Mucosa of descending colon (tissue), 3 donors: ENCODE measurements around the gene VSIR. TPM values are rescaled to one million over a fixed set of nuclear protein-coding genes. Genes with fewer than 3 reads are reported as not detected.

Experiments
- ATAC-seq: fragments of 200-7000 bp; cut with Tn5 transposase; one replicate; pipeline ENCODE4 v1.9.1; 2020; ENCODE audit warnings: mild to moderate bottlenecking, moderate library complexity
- DNase-seq, 3 donors: peaks; one replicate each; pipeline ENCODE4 v3.0.0-alpha.2; 2020
- H3K36me3 ChIP-seq: fragments of 200-600 bp; one replicate; pipeline ENCODE4 v1.8.0; 2021; ENCODE audit warnings: low read depth, mild to moderate bottlenecking
- H3K4me1 ChIP-seq: fragments of 200-600 bp; one replicate; pipeline ENCODE4 v1.8.0; 2021; ENCODE audit warnings: low read depth, mild to moderate bottlenecking
- H3K4me3 ChIP-seq: fragments of 200-600 bp; one replicate; pipeline ENCODE4 v1.8.0; 2021; ENCODE audit warnings: mild to moderate bottlenecking
- H3K9me3 ChIP-seq: fragments of 200-600 bp; one replicate; pipeline ENCODE4 v1.8.0; 2021; ENCODE audit warnings: mild to moderate bottlenecking
- intact Hi-C, 2 donors: fragments of 100-400 bp; cut with DNase I in 1 of 2; cut with micrococcal nuclease in 1 of 2; formaldehyde crosslinking; loops; one replicate each; pipeline versions ENCODE4 v1.11.0 to v1.11.1; 2022; cut with DNase I, micrococcal nuclease
- total RNA-seq, 3 donors: library from RNA; stranded (reverse); fragmentation: NEBNext Ultra II Directional in 2 of 3; extraction: Animal tissue kit (Norgen Biotek cat#: 25700) in 2 of 3; gene quantifications; one replicate each; pipeline versions ENCODE4 v1.2.1 to v1.2.4, GENCODE V29; 2021 to 2023
- TF ChIP-seq, protein P1 (sequence below): fragments of 200-600 bp; IDR thresholded peaks from one replicate; pipeline ENCODE4 v1.8.0; 2022; ENCODE audit warnings: antibody characterized with exemption, mild to moderate bottlenecking
- donor health status: DM: no; HTN: no; CAD: no; lungs with moderate emphysema.
- donor health status: DM: no; HTN: no; CAD: no.
- donor health status: DM: no; HTN: yes; CAD: no.

Gene VSIR
- total RNA-seq, 3 donors from 2014 or later = 48.1 to 71.0 (median 60.7) TPM

GRCh38 chr10:71715860-71716259 is 57.5 kb downstream of the VSIR start:
- H3K4me1 ChIP-seq = peaks cover 22% of the 10 kb centered on the region
- TF ChIP-seq, protein P1, sequence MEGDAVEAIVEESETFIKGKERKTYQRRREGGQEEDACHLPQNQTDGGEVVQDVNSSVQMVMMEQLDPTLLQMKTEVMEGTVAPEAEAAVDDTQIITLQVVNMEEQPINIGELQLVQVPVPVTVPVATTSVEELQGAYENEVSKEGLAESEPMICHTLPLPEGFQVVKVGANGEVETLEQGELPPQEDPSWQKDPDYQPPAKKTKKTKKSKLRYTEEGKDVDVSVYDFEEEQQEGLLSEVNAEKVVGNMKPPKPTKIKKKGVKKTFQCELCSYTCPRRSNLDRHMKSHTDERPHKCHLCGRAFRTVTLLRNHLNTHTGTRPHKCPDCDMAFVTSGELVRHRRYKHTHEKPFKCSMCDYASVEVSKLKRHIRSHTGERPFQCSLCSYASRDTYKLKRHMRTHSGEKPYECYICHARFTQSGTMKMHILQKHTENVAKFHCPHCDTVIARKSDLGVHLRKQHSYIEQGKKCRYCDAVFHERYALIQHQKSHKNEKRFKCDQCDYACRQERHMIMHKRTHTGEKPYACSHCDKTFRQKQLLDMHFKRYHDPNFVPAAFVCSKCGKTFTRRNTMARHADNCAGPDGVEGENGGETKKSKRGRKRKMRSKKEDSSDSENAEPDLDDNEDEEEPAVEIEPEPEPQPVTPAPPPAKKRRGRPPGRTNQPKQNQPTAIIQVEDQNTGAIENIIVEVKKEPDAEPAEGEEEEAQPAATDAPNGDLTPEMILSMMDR = no peak

GRCh38 chr10:71715026-71715425 is 58.3 kb downstream of the VSIR start:
- TF ChIP-seq, protein P1 = no peak
- peaks cover 22% of the 10 kb centered on the region for H3K4me1 ChIP-seq
- no peak for DNase-seq
- H3K36me3 ChIP-seq = no peaks in the 10 kb centered on the region
- no peak overlapping the region for H3K4me3 ChIP-seq
- H3K9me3 ChIP-seq = no peaks in the 10 kb centered on the region
- no peak for ATAC-seq
- intact Hi-C loops = loop anchor here in 1 of 2 donors (10.0 kb wide), 1 partner anchor 50 kb away; no protein-coding TSS in a partner anchor

More at GRCh38 chr10:71715860-71716259, 57.5 kb downstream of the VSIR start:
- no peak overlapping the region for H3K4me3 ChIP-seq
- DNase-seq (no peak), ATAC-seq (no peak)
- H3K9me3 ChIP-seq = no peaks in the 10 kb centered on the region
- intact Hi-C loops = loop anchor here in 1 of 2 donors (10.0 kb wide), 1 partner anchor 49 kb away; no protein-coding TSS in a partner anchor
- H3K36me3 ChIP-seq = no peaks in the 10 kb centered on the region

GRCh38 chr10:71714592-71714991 is 58.7 kb downstream of the VSIR start:
- no peak for ATAC-seq

DNA sequence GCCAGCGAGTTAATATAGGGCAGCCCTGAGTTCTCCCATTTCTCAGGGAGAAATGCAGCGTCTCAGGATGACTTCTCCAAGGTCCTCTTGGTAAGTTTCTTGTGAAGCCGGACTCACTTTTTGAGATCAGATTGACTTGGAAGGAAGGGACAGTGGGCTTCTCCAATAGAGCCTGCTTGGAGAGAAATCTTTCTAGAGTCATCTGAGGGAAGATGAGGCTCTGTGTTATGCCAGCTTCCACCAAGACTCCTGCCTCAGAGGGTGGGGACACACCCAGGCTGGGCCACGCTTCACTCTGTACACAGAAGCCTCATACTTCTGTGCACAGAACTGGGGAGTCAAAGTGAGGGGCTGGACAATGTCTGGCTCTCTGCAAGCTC is 59.3 kb downstream of the VSIR start:
- Histone ChIP-seq H3K36me3 (no peaks in the 10 kb centered on the region), H3K4me3 (no peak overlapping the region), H3K9me3 (no peaks in the 10 kb centered on the region), H3K4me1 (peaks cover 22% of the 10 kb centered on the region)
- no peak for DNase-seq
- TF ChIP-seq, protein P1 = no peak
- ATAC-seq = peak; percentile 39
- intact Hi-C loops = loop anchor here in 1 of 2 donors (10.0 kb wide), 1 partner anchor 51 kb away; no protein-coding TSS in a partner anchor

More at GRCh38 chr10:71714592-71714991, 58.7 kb downstream of the VSIR start:
- H3K9me3 ChIP-seq = no peaks in the 10 kb centered on the region
- no peak for DNase-seq
- H3K4me3 ChIP-seq = no peak overlapping the region
- no peaks in the 10 kb centered on the region for H3K36me3 ChIP-seq
- peaks cover 22% of the 10 kb centered on the region for H3K4me1 ChIP-seq
- intact Hi-C loops = loop anchor here in 1 of 2 donors (10.0 kb wide), 1 partner anchor 50 kb away; no protein-coding TSS in a partner anchor
- TF ChIP-seq, protein P1 = no peak

- H3K9me3 ChIP-seq = no peaks in the 10 kb centered on the region
- ATAC-seq = peak; percentile 70
These were observed 59.9 kb downstream of the VSIR start for GRCh38 chr10:71713135-71714030.

More at GRCh38 chr10:71713135-71714030, 59.9 kb downstream of the VSIR start:
- Histone ChIP-seq H3K4me3 (no peak overlapping the region), H3K4me1 (peaks cover 22% of the 10 kb centered on the region), H3K36me3 (no peaks in the 10 kb centered on the region)
- TF ChIP-seq, protein P1 = no peak
- peak in 2 of 3 donors; percentile 62 to 70 for DNase-seq
- intact Hi-C loops = loop anchor here in 1 of 2 donors (10.0 kb wide), 1 partner anchor 51 kb away; no protein-coding TSS in a partner anchor
